Neuronal stem cell (in vitro differentiated cells): ENCODE measurements around the gene LOXL3.

Experiments used
- DNase-seq: peaks from one replicate; pipeline ENCODE4 v3.0.0-alpha.2; 2013; ENCODE audit warnings: low spot score
- H2AFZ ChIP-seq: one replicate; pipeline ENCODE4 v1.6.1; 2013; ENCODE audit warnings: mild to moderate bottlenecking, low read length, inconsistent platforms
- H2AK5ac ChIP-seq: 2 replicates; pipeline ENCODE4 v1.6.1; 2013; ENCODE audit warnings: low read depth, mild to moderate bottlenecking, inconsistent platforms, low read length, moderate library complexity, mixed read lengths
- H2BK120ac ChIP-seq: 2 replicates; pipeline ENCODE4 v1.6.1; 2013; ENCODE audit warnings: low read depth, mild to moderate bottlenecking, inconsistent platforms, low read length, moderate library complexity, mixed read lengths
- H2BK12ac ChIP-seq: one replicate; pipeline ENCODE4 v1.6.1; 2013; ENCODE audit warnings: low read length, inconsistent platforms
- H2BK15ac ChIP-seq: 2 replicates; pipeline ENCODE4 v1.6.1; 2013; ENCODE audit warnings: mild to moderate bottlenecking, low read length, inconsistent platforms, mixed read lengths
- H2BK5ac ChIP-seq: one replicate; pipeline ENCODE4 v1.6.1; 2013; ENCODE audit warnings: inconsistent platforms, mild to moderate bottlenecking, low read length, moderate library complexity
- H3K14ac ChIP-seq: one replicate; pipeline ENCODE4 v1.6.1; 2013; ENCODE audit warnings: low read length, inconsistent platforms
- H3K18ac ChIP-seq: 2 replicates; pipeline ENCODE4 v1.6.1; 2013; ENCODE audit warnings: low read length, inconsistent platforms
- H3K23ac ChIP-seq: 2 replicates; pipeline ENCODE4 v1.6.1; 2013; ENCODE audit warnings: low read depth, mild to moderate bottlenecking, mixed read lengths, low read length, inconsistent platforms; ENCODE audit not compliant: poor library complexity
- H3K27ac ChIP-seq: replicated peaks from 3 replicates; pipeline ENCODE4 v1.5.1; 2013; ENCODE audit warnings: low read length, inconsistent platforms
- H3K27me3 ChIP-seq, 3 experiments: 2 replicates each; pipeline ENCODE4 v1.6.1; 2013; ENCODE audit warnings: low read length in 3 of 3, mild to moderate bottlenecking in 2 of 3, inconsistent platforms in 1 of 3, low read depth in 1 of 3, mixed read lengths in 1 of 3, moderate library complexity in 1 of 3; ENCODE audit not compliant: control insufficient read depth in 3 of 3, insufficient read depth in 3 of 3
- H3K36me3 ChIP-seq, 2 donors: replicated peaks in 1 of 2; 2 replicates each; pipeline ENCODE4 v1.6.1; 2013; ENCODE audit warnings: low read length in 2 of 2; ENCODE audit not compliant: control insufficient read depth in 2 of 2, insufficient read depth in 2 of 2
- H3K4ac ChIP-seq: 2 replicates; pipeline ENCODE4 v1.6.1; 2013; ENCODE audit warnings: inconsistent platforms, mild to moderate bottlenecking, low read length, moderate library complexity
- H3K4me1 ChIP-seq, 2 donors: 1 replicate in 1 of 2; 2 replicates in 1 of 2; pipeline ENCODE4 v1.6.1; 2013; ENCODE audit warnings: low read length in 2 of 2, low read depth in 1 of 2; ENCODE audit not compliant: control insufficient read depth in 2 of 2, insufficient read depth in 1 of 2
- H3K4me2 ChIP-seq: one replicate; pipeline ENCODE4 v1.6.1; 2013; ENCODE audit warnings: mild to moderate bottlenecking, low read length, inconsistent platforms; ENCODE audit not compliant: insufficient read depth, poor library complexity, severe bottlenecking
- H3K4me3 ChIP-seq, 2 donors: 2 replicates each; pipeline ENCODE4 v1.5.1; 2013; ENCODE audit warnings: low read length in 2 of 2, mild to moderate bottlenecking in 2 of 2, inconsistent platforms in 1 of 2, moderate library complexity in 1 of 2
- H3K79me1 ChIP-seq: one replicate; pipeline ENCODE4 v1.6.1; 2013; ENCODE audit warnings: low read depth, mild to moderate bottlenecking, inconsistent platforms, low read length, moderate library complexity
- H3K9ac ChIP-seq: one replicate; pipeline ENCODE4 v1.6.1; 2013; ENCODE audit warnings: mild to moderate bottlenecking, low read depth, low read length, inconsistent platforms; ENCODE audit not compliant: poor library complexity
- H3K9me3 ChIP-seq, 2 donors: replicated peaks in 1 of 2; 2 replicates each; pipeline versions ENCODE3 to v1.6.1; 2013; ENCODE audit warnings: low read length in 2 of 2, mild to moderate bottlenecking in 2 of 2, inconsistent platforms in 1 of 2, low read depth in 1 of 2, mixed read lengths in 1 of 2, moderate library complexity in 1 of 2; ENCODE audit not compliant: control insufficient read depth in 2 of 2, insufficient read depth in 1 of 2
- H4K8ac ChIP-seq: one replicate; pipeline ENCODE4 v1.6.1; 2013; ENCODE audit warnings: low read depth, mild to moderate bottlenecking, inconsistent platforms, low read length, moderate library complexity
- H4K91ac ChIP-seq: one replicate; pipeline ENCODE4 v1.6.1; 2013; ENCODE audit warnings: low read length, low read depth, mild to moderate bottlenecking, inconsistent platforms; ENCODE audit not compliant: poor library complexity
- WGBS, 2 donors: extraction: QIAGEN DNeasy Blood & Tissue Kit; methylation state at CpG; one replicate each; pipeline ENCODE4 v1.1.7; 2013; ENCODE audit warnings: missing lambda C conversion rate in 2 of 2, mixed read lengths in 1 of 2; ENCODE audit not compliant: insufficient read length in 2 of 2, insufficient replicate concordance in 1 of 2; ENCODE audit errors: extremely low coverage in 2 of 2; 5-methylcytosine and 5-hydroxymethylcytosine counted together

LOXL3 gene

DNA sequence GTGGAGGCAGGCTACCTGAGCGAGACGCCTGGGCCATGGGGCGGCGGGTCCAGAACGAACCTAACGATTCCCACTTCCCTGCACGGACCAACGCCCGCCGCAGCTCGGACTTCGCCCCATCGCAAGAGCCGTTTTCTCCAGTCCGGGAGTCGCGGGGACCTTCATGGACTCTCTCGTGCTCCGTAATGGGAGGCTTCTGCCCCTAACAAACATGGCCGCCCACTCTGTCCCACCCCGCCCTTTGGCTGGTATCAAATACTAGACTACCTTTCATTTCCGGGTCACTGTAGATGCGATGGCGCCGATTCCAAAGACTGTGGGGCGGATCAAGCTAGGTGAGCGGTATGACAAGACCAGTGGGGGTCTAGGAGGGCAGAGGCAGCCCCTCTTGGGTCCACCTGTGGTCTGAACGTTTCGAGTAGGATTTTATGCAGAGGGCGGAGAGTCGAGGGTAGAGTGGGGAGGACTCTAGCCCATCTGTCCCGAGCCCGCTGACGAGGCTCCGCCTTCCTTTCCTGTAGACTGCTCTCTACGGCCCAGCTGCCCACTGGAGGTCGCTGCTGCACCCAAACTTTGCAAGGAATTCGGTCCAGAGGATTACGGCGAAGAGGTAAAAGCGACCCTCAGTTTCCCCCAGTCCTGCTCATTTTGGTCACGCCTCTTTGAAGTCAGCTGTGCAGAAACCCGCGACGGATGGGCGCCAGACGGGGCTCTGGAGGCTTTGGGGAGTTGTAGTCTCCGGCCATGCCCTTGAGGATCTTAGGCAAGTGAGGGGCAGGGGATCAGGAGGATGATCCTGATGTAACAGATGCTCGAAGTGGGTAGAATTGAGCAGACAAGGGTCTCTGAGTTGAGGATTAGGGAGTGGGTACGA, 70.7 kb downstream of the LOXL3 start, which contains the start of the genes CCDC142 and TTC31:
TSS of gene CCDC142 (minus strand) at position 198 of the 874 bp plus-strand sequence. CDS start at position 37, 161 bp downstream.
TSS of gene TTC31 (plus strand) at position 281 of the 874 bp plus-strand sequence. CDS start at position 296, 15 bp downstream.
- Histone ChIP-seq H3K9me3 (no peaks in the 10 kb centered on the region), H4K8ac (peak within 1 kb of the TSS; percentile 78), H2BK15ac (peak within 1 kb of the TSS; percentile 99), H3K23ac (peak within 1 kb of the TSS; percentile 98), H3K36me3 (peaks cover 7 to 33% of the 10 kb centered on the region in 2 donors), H2AK5ac (peak within 1 kb of the TSS; percentile 91), H3K79me1 (peaks cover 12% of the 10 kb centered on the region), H2BK12ac (no peak within 1 kb of the TSS), H3K18ac (peak within 1 kb of the TSS; percentile 99), H4K91ac (no peak within 1 kb of the TSS), H3K4ac (peak within 1 kb of the TSS; percentile 3), H3K27ac (peak within 1 kb of the TSS; percentile 75), H3K14ac (peak within 1 kb of the TSS; percentile 100), H3K4me2 (peak within 1 kb of the TSS; percentile 98), H2BK120ac (peak within 1 kb of the TSS; percentile 67), H2AFZ (peak within 1 kb of the TSS; percentile 93), H2BK5ac (peak within 1 kb of the TSS; percentile 88), H3K4me1 (peaks cover 9 to 14% of the 10 kb centered on the region in 2 donors), H3K27me3 (no peaks in the 10 kb centered on the region), H3K4me3 (peak within 1 kb of the TSS; percentile 81 to 85), H3K9ac (peak within 1 kb of the TSS; percentile 99)
- peak; percentile 94 for DNase-seq
- WGBS, 2 donors = no CpG with 5 or more reads among the region's 50 CpGs
